Eye (tissue), 1 donor: Measurements from ENCODE around the gene SDR42E1.
"Not testable (repeated sequence)": the region's sequence is repeated elsewhere in the genome, so short reads cannot be mapped to it uniquely, and the experiment has no call there.

Source experiments
- DNase-seq: peaks from one replicate; pipeline ENCODE4 v3.0.0-alpha.2; 2015

SDR42E1 gene

DNA sequence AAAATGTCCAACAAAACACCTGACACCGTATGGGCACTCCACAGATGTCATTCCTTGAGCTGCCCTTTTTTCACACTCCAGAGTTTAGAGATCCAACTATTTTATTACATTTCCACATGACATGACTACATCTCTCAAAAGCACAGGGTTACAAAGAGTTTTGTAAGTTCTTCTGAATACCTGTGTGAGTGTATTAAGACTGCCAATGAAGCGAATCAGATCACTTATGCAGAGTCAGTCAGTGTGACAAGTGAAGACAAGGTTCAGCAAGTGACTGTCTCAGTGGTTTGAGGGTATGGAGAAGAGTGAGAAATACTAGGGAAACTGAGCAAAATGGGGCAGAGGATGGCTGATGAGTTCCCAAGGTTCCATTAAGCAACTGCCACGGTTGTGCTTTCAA lies 8.4 kb downstream of the SDR42E1 start:
- DNase-seq = no peak

DNA sequence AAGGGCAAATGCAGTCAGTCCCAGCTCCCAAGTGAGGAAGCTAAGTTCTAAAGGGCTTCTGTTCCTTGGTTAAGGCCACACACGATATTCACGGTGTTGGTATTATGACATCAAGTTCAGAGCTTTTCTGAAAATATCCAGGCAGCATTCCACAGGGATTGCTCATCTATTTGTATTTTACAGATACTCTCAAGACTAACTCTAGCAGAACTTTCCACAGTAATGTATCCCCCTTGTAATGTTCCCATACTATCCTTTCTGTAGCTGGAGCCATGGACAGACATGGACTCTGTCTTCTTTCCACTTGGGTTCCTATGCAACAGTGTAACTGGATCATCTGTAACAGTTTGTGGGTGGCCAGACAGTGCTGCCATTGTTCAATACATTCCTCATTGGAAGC lies 13.5 kb downstream of the SDR42E1 start:
- peak; percentile 21 for DNase-seq

- no peak for DNase-seq
These were observed 14.4 kb downstream of the SDR42E1 start for GRCh38 chr16:81996664-81997509.

DNA sequence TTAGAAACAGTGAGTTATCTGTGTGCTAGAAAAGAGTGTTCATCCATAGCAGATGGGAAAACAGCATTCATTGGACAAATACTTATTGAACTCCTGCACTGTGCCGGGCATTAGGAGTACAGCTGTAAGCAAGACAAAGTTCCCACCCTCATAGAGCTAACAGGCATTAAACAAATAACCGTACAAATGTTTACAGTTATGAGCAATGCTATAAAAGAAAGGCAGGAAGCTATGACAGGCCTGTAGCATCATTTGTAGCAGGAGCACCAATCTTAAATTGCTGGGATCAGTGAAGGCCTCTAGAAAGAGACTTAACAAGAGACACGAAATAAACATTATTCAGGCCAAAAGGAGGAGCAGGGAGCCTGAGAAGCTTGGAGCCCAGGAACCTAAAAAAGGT lies 15.6 kb downstream of the SDR42E1 start:
- DNase-seq = no peak

- no peak for DNase-seq
These were observed 16.8 kb downstream of the SDR42E1 start for GRCh38 chr16:81994485-81994884.

DNA sequence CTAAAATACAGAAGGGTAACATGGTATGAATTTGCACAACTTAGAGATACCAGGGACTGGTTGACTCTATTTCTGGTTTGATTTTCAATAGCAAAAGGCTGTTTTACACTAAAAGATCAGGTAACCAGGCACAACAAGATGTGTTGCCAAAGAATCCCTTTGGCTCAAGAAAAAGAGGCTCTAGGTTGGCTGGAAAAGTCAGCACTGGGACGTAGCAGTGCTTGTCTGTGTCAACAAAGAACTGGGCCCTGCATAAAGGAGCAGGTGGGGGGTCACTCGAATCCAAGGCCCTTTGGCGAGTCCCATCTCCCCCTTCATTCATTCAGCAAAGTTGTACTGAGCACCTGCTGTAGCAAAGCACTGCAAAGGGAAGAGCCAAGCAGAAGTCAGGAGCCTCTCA lies 18.4 kb downstream of the SDR42E1 start:
- DNase-seq = peak; percentile 26

- DNase-seq = no peak
These were observed 23.6 kb downstream of the SDR42E1 start for GRCh38 chr16:81987706-81988105.

DNA sequence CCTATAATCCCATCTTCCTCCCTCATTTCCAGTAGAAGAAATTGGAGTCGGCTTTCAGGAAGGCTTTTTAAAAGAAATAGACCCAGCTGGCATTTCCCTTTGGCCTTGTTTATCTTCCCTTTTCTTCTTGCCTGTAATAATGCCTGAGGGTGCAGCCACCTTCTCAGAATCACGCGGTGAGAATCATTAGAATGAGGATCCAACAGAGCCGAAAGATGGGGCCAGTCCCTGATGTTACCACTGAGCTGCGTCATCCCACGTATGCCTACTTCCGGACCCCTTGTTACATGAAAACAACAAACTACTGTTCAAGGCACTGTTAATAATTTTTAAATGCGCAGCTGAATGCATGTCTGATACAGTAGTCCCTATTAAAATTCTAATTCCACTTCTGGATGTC lies 24.1 kb downstream of the SDR42E1 start:
- no peak for DNase-seq

- not testable (repeated sequence) for DNase-seq
These were observed 33.8 kb downstream of the SDR42E1 start for GRCh38 chr16:81977335-81977942.

GRCh38 chr16:81975637-81976036 lies 35.6 kb downstream of the SDR42E1 start:
- DNase-seq = no peak

- no peak for DNase-seq
These were observed 37.5 kb downstream of the SDR42E1 start for GRCh38 chr16:81973737-81974136.

- no peak for DNase-seq
These were observed 39.4 kb downstream of the SDR42E1 start for GRCh38 chr16:81971853-81972252.

DNA sequence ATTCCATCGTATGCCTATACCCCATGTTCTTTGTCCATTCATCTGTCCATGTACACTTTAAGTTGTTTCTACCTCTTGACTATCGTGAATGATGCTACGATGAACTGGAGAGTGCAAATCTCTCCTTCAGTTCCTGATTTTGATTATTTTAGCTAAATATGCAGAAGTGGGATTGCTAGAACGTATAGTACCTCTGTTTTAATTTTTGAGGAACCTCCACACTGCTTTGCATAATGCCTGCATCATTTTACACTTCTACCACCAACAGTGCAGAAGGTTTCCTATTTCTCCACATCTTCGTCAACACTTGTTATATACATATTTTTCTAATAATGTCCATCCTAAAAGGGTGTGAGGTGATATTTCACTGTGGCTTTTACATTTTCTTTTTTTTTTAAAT lies 43.9 kb downstream of the SDR42E1 start:
- DNase-seq = no peak

DNA sequence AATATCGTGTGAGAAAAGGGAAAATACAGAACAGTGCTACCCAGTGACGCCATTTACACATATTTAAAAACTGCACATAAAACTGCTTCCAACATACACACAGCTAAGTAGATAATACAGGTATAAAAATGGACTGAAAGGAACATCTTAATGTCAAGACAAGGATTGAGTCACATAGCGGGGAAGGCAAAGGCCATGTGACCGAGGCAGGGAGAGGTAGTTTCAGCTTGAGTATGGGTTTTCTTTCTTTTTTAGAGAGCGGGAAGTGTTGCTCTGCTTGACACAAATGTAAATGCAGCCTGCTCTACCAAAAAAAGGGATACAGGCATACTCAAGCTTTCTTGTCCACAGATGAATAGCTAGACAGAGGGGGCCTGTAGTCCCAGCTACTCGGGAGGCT lies 46.5 kb downstream of the SDR42E1 start:
- no peak for DNase-seq

- no peak for DNase-seq
These were observed 54.9 kb downstream of the SDR42E1 start for GRCh38 chr16:81956213-81956948.

- DNase-seq = no peak
These were observed 59.7 kb downstream of the SDR42E1 start for GRCh38 chr16:81951564-81951963.

- DNase-seq = no peak
These were observed 65.1 kb downstream of the SDR42E1 start for GRCh38 chr16:81946206-81946605.

DNA sequence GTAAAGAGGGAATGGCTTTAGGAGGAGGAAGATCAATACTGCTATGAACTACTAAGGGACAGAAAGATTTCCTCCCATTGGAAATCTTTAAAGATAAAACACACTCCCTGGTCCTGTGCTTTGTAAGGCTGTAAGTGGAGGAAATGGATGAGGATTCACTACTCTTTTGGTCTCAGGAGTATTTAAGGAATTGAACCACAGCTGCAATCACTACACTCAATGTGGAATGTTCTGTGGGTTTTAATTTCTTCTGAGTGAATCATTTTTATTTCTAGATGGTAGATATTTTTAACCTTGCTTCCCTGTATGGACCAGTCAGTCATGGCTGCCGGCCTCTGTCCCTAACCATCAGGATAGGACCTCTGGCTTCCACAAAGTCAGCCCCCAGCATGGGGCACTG lies 65.6 kb downstream of the SDR42E1 start:
- no peak for DNase-seq

- DNase-seq = peak; percentile 35
These were observed 69.2 kb downstream of the SDR42E1 start for GRCh38 chr16:81942007-81942601.

DNA sequence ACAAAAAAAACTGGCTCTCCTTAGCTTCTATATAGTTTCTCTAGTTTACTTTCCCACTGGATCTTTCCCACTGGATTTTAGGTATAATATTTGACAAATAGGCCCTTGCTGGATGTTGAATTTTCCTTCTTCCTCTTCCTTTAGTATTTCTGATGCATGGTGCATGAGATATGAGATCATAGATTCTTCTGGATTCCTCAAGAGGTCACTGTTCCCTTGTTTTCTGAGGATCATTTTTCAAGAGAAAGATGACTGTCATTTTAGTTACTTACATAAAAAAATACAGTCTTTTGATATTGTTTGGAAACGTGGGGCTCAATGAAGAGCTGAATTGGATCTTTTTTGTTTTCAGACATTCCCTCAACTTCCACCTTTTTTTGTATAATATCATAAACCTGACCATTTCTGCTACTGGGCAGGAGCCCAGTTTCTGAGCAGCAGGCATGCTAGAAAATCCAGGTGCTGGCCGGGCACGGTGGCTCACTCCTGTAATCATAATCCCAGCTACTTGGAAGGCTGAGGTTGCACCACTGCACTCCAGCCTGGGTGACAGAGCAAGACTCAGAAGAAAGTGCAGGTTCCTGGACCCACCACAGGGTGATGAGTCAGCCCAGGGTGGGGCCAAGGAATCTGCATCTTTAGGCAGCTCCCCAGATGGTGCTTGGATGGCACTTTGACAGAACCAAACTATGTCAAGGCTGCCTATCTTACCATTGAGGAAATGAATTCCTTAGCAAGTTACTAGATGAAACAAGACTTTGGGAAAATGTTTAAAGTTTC lies 70.3 kb downstream of the SDR42E1 start:
- DNase-seq = peak; percentile 76

DNA sequence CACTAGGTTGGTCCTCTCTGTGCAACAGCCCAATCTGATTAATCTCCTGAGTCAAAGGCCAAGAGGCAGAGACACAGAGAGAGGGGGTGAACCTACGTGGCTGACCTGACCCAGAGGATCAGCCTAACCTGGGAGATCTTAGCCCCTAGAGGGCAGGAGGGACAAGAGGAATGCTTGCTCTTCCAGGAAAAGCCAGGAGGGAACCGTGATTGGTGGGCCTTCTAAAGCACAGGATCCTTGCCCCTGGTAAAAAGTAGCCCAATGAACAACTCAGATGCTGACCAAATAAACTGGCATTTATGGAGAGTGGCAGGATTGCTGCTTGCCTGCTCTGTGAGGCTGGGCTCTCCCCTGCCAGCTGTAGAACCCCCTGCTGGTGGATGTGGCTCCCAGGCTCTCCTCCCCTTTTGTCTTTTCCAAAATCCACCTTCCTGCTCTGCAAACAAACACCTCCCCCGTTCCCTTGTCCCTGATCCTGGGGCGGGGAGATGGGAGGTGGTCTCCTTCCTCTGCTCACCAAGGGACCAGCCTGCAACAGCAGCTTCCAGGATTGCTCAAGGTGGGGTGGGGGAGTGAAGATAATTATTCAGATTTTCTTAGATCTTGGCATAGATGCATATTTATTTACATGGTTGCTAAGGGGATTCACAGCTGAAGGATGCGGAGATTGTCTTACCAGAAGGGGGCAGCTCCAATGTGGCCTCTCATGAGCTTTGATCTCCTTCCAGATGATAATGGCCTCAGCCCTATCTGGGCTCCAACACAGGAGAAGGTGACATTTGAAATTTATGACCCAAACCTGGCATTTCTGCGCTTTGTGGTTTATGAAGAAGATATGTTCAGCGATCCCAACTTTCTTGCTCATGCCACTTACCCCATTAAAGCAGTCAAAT lies 71.9 kb downstream of the SDR42E1 start:
- no peak for DNase-seq
